ENCODE results near the gene ABCA4. TPM values are rescaled to one million over a fixed set of nuclear protein-coding genes. Genes with fewer than 3 reads are reported as not detected.

Gene ABCA4
- total and polyA plus RNA-seq, 2 donors (not counting 3 experiments of a cell fraction or from before 2014, with no cell fraction given) = 2.3 to 4.9 TPM

DNA sequence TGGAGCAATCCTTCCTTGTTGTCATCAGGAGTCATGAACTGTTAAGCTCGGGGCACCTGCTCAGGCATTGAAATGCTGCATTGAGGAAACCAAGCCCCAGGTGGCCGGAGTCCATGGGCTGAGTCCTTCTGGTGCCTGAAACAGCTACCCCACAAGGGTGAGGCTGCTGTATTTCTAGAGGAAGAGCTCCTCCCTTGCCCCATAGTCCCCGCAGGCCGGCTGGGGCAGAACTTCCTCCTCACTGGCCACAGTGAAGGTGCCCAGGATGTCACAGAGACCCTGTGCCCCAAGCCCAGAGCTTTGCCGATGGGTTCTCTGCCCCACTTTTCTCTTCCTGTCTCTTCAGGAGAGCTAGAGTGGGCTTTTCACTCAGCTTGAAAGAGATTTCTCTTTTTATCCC lies 130.9 kb downstream of the ABCA4 start:
- Histone ChIP-seq H4K20me1 (replicated peaks; ENCODE audit: control insufficient read depth, extremely low read depth, insufficient read depth, low read length) (no peaks in the 10 kb centered on the region), H3K4me2 (ENCODE audit: insufficient read depth, low read length) (no peak overlapping the region), H3K79me2 (ENCODE audit: control insufficient read depth, insufficient read depth, low read length) (no peaks in the 10 kb centered on the region), H3K9me1 (replicated peaks; ENCODE audit: control insufficient read depth, extremely low read depth, insufficient read depth, low read length) (no peaks in the 10 kb centered on the region), H3K27ac (ENCODE audit: insufficient read depth, low read depth, low read length) (no peak overlapping the region), H3K27me3 (ENCODE audit: control insufficient read depth in 2 of 2, insufficient read depth in 2 of 2, low read length in 2 of 2) (peaks cover 15 to 24% of the 10 kb centered on the region in 2 experiments), H2AFZ (ENCODE audit: low read depth, low read length) (no peak overlapping the region), H3K4me1 (ENCODE audit: control insufficient read depth, extremely low read depth, insufficient read depth, low read length) (no peaks in the 10 kb centered on the region), H3K9me3 (replicated peaks; ENCODE audit: control insufficient read depth, insufficient read depth, low read length) (no peaks in the 10 kb centered on the region), H3K9ac (replicated peaks; ENCODE audit: extremely low read depth, insufficient read depth, low read length) (no peak overlapping the region), H3K36me3 (ENCODE audit: control insufficient read depth in 2 of 2, extremely low read depth in 1 of 2, insufficient read depth in 2 of 2, low read length in 2 of 2) (no peaks in the 10 kb centered on the region), H3K4me3 (replicated peaks in 1 of 3; ENCODE audit: insufficient read depth in 1 of 3, low read depth in 1 of 3, low read length in 3 of 3) (no peak overlapping the region)
- ChIA-PET CTCF (interaction anchor here (1.2 to 1.8 kb wide), 4 partner anchors 10 to 344 kb away, joined by 3 to 6 read pairs (median 3); no protein-coding TSS in a partner anchor), POLR2A (no interaction called here)
- TF ChIP-seq JUN (IDR thresholded peaks at IDR 0.05; ENCODE audit: borderline replicate concordance, insufficient read depth, insufficient read length, low read depth) (no peak), POLR2AphosphoS5 (IDR thresholded peaks at IDR 0.05; ENCODE audit: insufficient read depth, low read depth, low read length) (no peak), GATA2 (IDR thresholded peaks at IDR 0.05; ENCODE audit: insufficient read depth, insufficient read length, low read depth, low read length) (no peak), EZH2 (IDR thresholded peaks at IDR 0.05; ENCODE audit: borderline replicate concordance, low read depth, low read length, severe bottlenecking) (no peak), MYC (IDR thresholded peaks at IDR 0.05; ENCODE audit: low read depth, low read length) (no peak)
- TF ChIP-seq, protein P1, sequence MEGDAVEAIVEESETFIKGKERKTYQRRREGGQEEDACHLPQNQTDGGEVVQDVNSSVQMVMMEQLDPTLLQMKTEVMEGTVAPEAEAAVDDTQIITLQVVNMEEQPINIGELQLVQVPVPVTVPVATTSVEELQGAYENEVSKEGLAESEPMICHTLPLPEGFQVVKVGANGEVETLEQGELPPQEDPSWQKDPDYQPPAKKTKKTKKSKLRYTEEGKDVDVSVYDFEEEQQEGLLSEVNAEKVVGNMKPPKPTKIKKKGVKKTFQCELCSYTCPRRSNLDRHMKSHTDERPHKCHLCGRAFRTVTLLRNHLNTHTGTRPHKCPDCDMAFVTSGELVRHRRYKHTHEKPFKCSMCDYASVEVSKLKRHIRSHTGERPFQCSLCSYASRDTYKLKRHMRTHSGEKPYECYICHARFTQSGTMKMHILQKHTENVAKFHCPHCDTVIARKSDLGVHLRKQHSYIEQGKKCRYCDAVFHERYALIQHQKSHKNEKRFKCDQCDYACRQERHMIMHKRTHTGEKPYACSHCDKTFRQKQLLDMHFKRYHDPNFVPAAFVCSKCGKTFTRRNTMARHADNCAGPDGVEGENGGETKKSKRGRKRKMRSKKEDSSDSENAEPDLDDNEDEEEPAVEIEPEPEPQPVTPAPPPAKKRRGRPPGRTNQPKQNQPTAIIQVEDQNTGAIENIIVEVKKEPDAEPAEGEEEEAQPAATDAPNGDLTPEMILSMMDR (IDR thresholded peaks at IDR 0.05; ENCODE audit: extremely low read depth in 1 of 2, insufficient read depth in 1 of 2, low read depth in 1 of 2, low read length in 2 of 2) = no peak
- BruUV-seq (replicated peaks) = no TSS peak
- intact Hi-C loops (cut with micrococcal nuclease) = no loop called here
- dilution Hi-C loops (cut with MboI; ENCODE audit: extremely low pct_ligation_motif_present, low sequenced_read_pairs) = no loop called here
- DNase-seq (ENCODE audit: low read depth, low spot score) (no peak), FAIRE-seq (no peak)

All from endothelial cell of umbilical vein (primary cell).